GM08714 (cell line): ENCODE results near the gene PRR23B.

ENCODE experiments used
- H3K4me3 ChIP-seq: fragments of 200-500 bp; sonication (Bioruptor generic); 2 replicates; pipeline ENCODE4 v1.5.1; 2014; ENCODE audit warnings: mild to moderate bottlenecking, low read length, inconsistent platforms
- ZNF274 ChIP-seq: IDR thresholded peaks from 2 replicates; pipeline ENCODE4 v1.6.1; 2012; ENCODE audit warnings: mild to moderate bottlenecking, low read depth, low read length

The PRR23B gene

GRCh38 chr3:139005356-139005993 lies 15.3 kb downstream of the PRR23B start:
- H3K4me3 ChIP-seq, result no peak overlapping the region
- no peak for TF ChIP-seq ZNF274

GRCh38 chr3:138995706-138996105 lies 25.0 kb downstream of the PRR23B start:
- no peak for TF ChIP-seq ZNF274
- H3K4me3 ChIP-seq, result no peak overlapping the region

DNA sequence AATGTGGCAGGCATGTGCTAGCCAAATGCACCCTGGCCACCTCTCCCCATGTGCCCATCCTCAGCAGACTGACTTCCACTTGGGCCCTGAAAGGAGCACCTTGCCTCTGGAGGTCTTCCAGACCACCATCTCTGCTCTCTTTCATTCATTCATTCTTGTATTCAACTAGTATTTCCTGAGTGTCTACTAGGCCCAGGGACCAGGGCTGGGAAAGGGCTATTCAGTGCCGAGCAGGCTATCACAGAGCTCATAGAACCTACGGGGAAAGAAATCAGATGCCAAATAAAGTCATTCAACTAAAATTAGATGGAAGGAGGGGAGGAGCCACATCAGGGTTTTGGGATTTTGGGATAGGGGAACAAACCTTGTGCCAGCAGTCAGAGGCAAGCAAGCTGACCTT lies 33.5 kb downstream of the PRR23B start:
- TF ChIP-seq ZNF274, result no peak
- no peak overlapping the region for H3K4me3 ChIP-seq

DNA sequence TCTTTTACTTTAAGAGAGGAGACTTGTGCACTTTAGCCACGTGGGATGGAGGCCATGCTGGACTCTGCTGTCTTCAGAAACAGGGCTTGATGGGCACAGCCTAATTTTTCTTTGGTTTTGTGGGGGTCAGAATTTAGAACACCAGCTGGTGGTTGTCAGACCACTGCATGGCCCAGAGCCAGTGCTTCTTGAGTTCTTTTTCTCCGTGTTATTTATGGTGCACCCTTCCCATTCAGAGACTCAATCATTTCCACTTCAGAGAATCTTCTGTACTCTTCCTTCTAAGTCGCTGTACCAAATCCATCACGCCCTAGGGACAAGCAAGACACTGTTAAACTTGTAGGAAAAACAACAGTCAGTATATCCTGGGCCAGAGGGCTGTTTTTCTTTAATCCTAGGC lies 34.8 kb downstream of the PRR23B start:
- no peak for TF ChIP-seq ZNF274
- H3K4me3 ChIP-seq, result no peak overlapping the region

GRCh38 chr3:138984816-138985215 lies 35.9 kb downstream of the PRR23B start:
- TF ChIP-seq ZNF274, result no peak
- no peak overlapping the region for H3K4me3 ChIP-seq

DNA sequence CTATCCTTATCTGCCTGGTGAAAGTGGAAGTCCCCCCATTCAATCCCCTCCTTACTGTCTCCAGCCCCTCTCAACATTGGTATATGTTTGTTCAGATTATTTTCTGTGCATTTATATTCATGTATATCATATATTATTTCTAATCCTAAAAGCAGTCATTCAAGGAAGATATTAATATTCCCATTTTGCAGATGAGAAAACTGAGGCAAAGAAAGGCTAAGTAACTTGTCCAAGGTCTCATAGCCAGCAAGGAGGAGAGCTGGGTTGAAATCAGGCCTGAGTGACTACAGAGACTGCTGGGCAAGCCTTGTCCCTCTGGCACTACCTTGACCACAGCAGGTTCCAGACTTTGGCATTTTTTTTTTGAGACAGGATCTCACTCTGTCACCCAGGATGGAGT lies 44.7 kb downstream of the PRR23B start:
- TF ChIP-seq ZNF274, result no peak

DNA sequence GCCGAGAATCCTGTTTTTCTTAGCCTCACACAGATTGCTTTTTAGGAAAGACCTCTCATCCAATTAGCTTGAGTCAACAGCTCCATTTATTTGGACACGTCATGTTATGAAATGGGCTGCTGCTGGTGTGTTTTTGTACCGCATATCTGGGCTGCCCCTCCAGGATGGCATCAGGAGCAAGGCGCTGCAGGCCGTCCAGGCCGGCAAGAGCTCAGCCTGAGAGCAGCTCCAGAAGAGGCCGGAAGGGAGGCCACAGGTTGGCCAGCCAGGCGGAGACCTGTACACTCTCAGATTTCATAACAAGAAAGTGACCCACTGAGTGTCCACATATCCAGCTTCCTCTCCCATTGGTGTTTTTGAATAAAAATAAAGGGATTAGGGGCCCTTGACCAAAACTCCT lies 45.4 kb downstream of the PRR23B start:
- TF ChIP-seq ZNF274, result no peak
- H3K4me3 ChIP-seq, result no peak overlapping the region

More for the DNA sequence above, 44.7 kb downstream of the PRR23B start:
- H3K4me3 ChIP-seq, result no peak overlapping the region

- no peak for TF ChIP-seq ZNF274
- no peak overlapping the region for H3K4me3 ChIP-seq
Measured at GRCh38 chr3:138974462-138974861, 46.3 kb downstream of the PRR23B start.

GRCh38 chr3:138972941-138973340 lies 47.8 kb downstream of the PRR23B start:
- TF ChIP-seq ZNF274, result no peak
- no peak overlapping the region for H3K4me3 ChIP-seq

- TF ChIP-seq ZNF274, result no peak
- no peak overlapping the region for H3K4me3 ChIP-seq
Measured at GRCh38 chr3:138971766-138972320, 48.9 kb downstream of the PRR23B start.
